T-helper 17 cell (primary cell): ENCODE data around the gene PCBD2. TPM values are rescaled to one million over a fixed set of nuclear protein-coding genes. Genes with fewer than 3 reads are reported as not detected.
"Not testable (repeated sequence)": the region's sequence is repeated elsewhere in the genome, so short reads cannot be mapped to it uniquely, and the experiment has no call there.

Experiments used
- ATAC-seq: fragments of 150-1000 bp; cut with Tn5 transposase; 2 replicates; pipeline ENCODE4 v1.10.0; 2021; ENCODE audit warnings: mild to moderate bottlenecking, moderate library complexity
- DNase-seq, 3 donors: peaks; one replicate each; pipeline versions ENCODE4 v3.0.0 to v3.0.0-alpha.2; 2020 to 2021
- H3K9me3 ChIP-seq: one replicate; pipeline ENCODE4 v1.7.0; 2013; ENCODE audit warnings: low read length, mild to moderate bottlenecking; ENCODE audit not compliant: control insufficient read depth, poor library complexity, severe bottlenecking
- H3K27ac Mint-ChIP-seq: one replicate; pipeline ENCODE4 v1.8.0; 2022; ENCODE audit warnings: mild to moderate bottlenecking, moderate library complexity, mixed read lengths
- H3K27me3 Mint-ChIP-seq: one replicate; pipeline ENCODE4 v1.8.0; 2022; ENCODE audit warnings: mixed read lengths
- H3K36me3 Mint-ChIP-seq: one replicate; pipeline ENCODE4 v1.8.0; 2022; ENCODE audit warnings: low read depth, mixed read lengths
- H3K4me1 Mint-ChIP-seq: one replicate; pipeline ENCODE4 v1.8.0; 2022; ENCODE audit warnings: mild to moderate bottlenecking, mixed read lengths
- H3K4me3 Mint-ChIP-seq: one replicate; pipeline ENCODE4 v1.8.0; 2022; ENCODE audit warnings: mild to moderate bottlenecking, moderate library complexity, mixed read lengths
- total RNA-seq, 4 donors: library from RNA in 2 of 4; stranded (reverse) in 2 of 4; gene quantifications; one replicate each; pipeline ENCODE4 v1.2.3 and lab custom pipeline; 2022 to 2026

PCBD2 gene
- total RNA-seq, 2 donors from 2014 or later = 9.0 to 10.9 TPM

DNA sequence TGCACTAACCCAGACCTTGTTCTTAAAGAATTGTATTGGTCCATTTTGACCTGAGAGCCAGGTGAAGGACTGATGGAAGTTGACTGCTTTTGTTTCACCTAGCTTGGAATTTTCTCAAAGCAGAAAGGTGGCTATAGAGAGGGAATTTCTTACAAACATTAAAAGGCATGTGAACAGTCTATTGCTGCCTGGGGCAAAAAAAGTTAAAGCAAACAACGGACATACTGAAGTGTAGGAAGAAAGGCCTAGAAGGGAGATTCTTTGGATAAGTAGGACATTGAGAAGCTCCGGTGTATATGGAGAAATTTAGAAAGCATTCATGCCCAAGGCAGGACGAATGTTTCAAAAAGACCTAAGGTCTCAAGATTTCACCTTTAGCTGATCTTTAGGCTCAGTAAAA, 74.5 kb downstream of the PCBD2 start:
- peaks cover 4% of the 10 kb centered on the region for H3K36me3 Mint-ChIP-seq
- peaks cover 4% of the 10 kb centered on the region for H3K9me3 ChIP-seq
- H3K4me1 Mint-ChIP-seq = no peaks in the 10 kb centered on the region
- ATAC-seq = no peak
- H3K4me3 Mint-ChIP-seq = no peak overlapping the region
- H3K27ac Mint-ChIP-seq = no peak overlapping the region
- DNase-seq = no peak
- H3K27me3 Mint-ChIP-seq = no peaks in the 10 kb centered on the region

DNA sequence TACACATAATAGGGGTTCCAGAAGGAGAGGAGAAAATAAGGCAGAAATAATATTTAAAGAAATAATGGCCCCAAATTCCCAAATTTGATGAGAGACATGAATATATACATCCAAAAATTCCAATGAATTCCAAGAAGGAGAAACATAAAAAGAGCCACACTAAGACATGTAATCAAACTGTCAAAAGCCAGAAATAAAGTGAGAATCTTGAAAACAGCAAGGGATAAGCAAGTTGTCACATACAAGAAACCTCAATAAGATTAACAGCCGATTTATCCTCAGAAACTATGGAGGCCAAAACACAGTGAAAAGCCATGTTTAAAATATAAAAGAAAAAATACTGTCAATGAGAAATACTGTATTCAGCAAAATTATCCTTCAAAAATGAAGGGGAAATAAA, 77.3 kb downstream of the PCBD2 start:
- Mint-ChIP-seq H3K27me3 (no peaks in the 10 kb centered on the region), H3K36me3 (peaks cover 4% of the 10 kb centered on the region), H3K27ac (no peak overlapping the region), H3K4me1 (no peaks in the 10 kb centered on the region), H3K4me3 (no peak overlapping the region)
- peaks cover 4% of the 10 kb centered on the region for H3K9me3 ChIP-seq
- DNase-seq (no peak), ATAC-seq (no peak)

DNA sequence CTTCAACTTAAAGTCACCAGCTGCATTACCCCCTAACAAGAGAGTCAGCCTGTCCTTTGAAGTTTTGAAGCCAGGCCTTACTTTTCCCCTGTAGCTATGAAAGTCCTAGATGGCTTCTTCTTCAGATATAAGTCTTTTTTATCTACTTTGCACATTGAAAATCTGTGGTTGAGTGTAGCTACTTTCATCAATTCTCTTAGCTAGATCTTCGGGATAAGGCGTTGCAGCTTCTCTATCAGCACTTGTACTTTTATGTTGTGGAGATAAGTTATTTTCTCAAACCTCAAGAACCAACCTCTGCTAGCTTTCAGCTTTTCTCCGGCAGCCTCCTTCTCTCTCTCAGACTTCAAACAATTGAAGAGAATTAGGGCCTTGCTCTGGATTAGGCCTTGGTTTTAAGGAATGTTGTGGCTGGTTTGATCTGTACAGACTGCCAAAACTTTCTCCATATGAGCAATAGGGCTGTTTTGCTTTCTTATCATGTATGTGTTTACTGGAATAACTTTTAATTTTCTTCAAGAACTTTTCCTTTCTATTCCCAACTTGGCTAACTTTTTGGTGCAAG, 84.4 kb downstream of the PCBD2 start:
- no peaks in the 10 kb centered on the region for H3K9me3 ChIP-seq
- Mint-ChIP-seq H3K36me3 (no peaks in the 10 kb centered on the region), H3K27ac (no peak overlapping the region), H3K4me3 (no peak overlapping the region), H3K4me1 (peaks cover 3% of the 10 kb centered on the region), H3K27me3 (no peaks in the 10 kb centered on the region)
- ATAC-seq (no peak), DNase-seq (no peak)

DNA sequence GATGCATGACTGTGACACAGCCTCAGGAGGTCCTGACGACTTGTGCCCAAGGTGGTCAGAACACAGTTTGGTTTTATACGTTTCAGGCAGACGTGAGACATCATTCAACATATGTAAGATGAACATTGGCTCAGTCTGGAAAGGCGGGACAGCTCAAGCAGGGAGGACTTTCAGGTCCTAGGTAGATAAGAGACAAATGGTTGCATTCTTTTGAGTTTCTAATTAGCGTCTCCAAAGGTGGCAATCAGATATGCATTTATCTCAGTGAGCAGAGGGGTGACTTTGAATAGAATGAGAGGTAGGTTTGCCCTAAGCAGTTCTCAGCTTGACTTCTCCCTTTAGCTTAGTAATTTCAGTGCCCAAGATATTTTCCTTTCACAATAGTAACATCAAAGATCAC, 85.3 kb downstream of the PCBD2 start:
- not testable (repeated sequence) for H3K27me3 Mint-ChIP-seq, ATAC-seq, H3K4me1 Mint-ChIP-seq

DNA sequence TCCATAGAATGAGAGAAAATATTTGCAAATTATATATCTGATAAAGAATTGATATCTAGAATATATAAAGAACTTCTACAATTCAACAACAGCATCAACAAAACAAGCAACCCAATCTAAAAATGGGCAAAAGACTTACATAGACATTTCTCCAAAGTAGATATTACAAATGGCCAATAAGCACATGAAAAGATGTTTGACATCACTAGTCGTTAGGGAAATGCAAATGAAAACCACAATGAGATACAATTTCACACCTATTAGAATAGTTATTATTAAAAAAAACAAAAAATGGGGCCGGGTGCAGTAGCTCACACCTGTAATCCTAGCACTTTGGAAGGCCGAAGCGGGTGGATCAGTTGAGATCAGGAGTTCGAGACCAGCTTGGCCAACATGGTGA, 87.2 kb downstream of the PCBD2 start:
- DNase-seq (no peak), ATAC-seq (no peak)
- H3K36me3 Mint-ChIP-seq = no peaks in the 10 kb centered on the region

More for the DNA sequence above, 85.3 kb downstream of the PCBD2 start:
- not testable (repeated sequence) for H3K36me3 Mint-ChIP-seq, H3K9me3 ChIP-seq, H3K4me3 Mint-ChIP-seq, H3K27ac Mint-ChIP-seq, DNase-seq

GRCh38 chr5:134993161-134993560, 88.2 kb downstream of the PCBD2 start:
- Mint-ChIP-seq H3K27me3 (no peaks in the 10 kb centered on the region), H3K4me3 (no peak overlapping the region), H3K4me1 (peaks cover 7% of the 10 kb centered on the region), H3K27ac (no peak overlapping the region), H3K36me3 (peaks cover 2% of the 10 kb centered on the region)
- no peak for DNase-seq
- ATAC-seq = no peak
- H3K9me3 ChIP-seq = no peaks in the 10 kb centered on the region

More for the DNA sequence above, 87.2 kb downstream of the PCBD2 start:
- H3K27me3 Mint-ChIP-seq = no peaks in the 10 kb centered on the region
- H3K9me3 ChIP-seq = no peaks in the 10 kb centered on the region
- H3K4me3 Mint-ChIP-seq = no peak overlapping the region
- peaks cover 5% of the 10 kb centered on the region for H3K4me1 Mint-ChIP-seq
- H3K27ac Mint-ChIP-seq = no peak overlapping the region

GRCh38 chr5:134994560-134995156, 89.7 kb downstream of the PCBD2 start:
- peaks cover 2% of the 10 kb centered on the region for H3K36me3 Mint-ChIP-seq
- H3K27ac Mint-ChIP-seq = peak overlapping the region; percentile 64
- no peak for ATAC-seq

DNA sequence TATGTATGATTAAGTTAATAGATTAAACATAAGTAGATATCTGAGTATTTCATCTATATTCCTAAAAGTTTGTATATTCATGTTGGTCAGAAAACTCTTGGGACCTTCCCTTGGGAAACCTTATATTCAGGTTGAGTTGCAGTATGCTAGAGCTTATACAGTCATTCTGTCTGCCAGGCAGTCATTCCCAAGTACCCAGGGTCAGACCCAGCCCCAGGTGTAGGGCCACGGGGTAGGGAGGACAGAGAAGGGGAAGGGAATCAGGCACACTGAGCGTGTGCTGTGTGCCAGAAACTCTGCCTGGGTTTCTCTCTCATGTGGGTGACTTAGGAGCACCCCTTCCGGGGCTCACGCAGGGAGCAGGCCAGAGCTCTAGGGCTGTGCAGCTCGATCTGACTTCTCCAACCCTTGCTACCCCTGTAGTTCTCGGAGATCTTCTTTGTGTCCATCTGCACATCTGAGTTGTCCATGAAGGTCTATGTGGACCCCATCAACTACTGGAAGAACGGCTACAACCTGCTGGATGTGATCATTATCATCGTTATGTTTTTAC, 91.0 kb downstream of the PCBD2 start:
- Mint-ChIP-seq H3K27ac (no peak overlapping the region), H3K4me3 (no peak overlapping the region), H3K4me1 (peaks cover 7% of the 10 kb centered on the region), H3K36me3 (peaks cover 2% of the 10 kb centered on the region), H3K27me3 (no peaks in the 10 kb centered on the region)
- no peaks in the 10 kb centered on the region for H3K9me3 ChIP-seq
- DNase-seq (no peak), ATAC-seq (no peak)

More at GRCh38 chr5:134994560-134995156, 89.7 kb downstream of the PCBD2 start:
- no peaks in the 10 kb centered on the region for H3K9me3 ChIP-seq
- Mint-ChIP-seq H3K4me1 (peaks cover 7% of the 10 kb centered on the region), H3K4me3 (no peak overlapping the region), H3K27me3 (no peaks in the 10 kb centered on the region)
- DNase-seq = no peak

DNA sequence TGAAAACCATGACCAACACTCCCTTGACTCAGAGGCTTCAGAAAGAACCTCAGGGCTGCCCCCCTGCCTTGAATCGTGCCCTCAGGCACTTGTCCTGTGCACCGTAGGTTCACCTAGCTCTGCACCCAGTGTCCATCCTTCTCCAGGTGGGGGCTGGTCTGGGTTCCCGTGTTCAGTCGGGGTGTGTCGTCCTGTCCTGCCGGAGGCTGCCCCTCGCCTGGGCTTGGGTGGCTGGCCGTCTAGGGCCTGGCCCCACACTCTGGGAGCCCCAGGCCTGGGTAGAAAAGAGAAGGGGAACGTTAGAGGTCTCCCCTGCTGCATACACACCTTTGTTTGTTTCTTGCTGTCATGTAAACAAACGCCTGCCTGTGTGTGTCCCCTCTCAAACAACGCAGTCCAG, 92.1 kb downstream of the PCBD2 start:
- no peak overlapping the region for H3K27ac Mint-ChIP-seq
- DNase-seq (no peak), ATAC-seq (no peak)
- no peak overlapping the region for H3K4me3 Mint-ChIP-seq
- H3K9me3 ChIP-seq = no peaks in the 10 kb centered on the region
- peaks cover 2% of the 10 kb centered on the region for H3K36me3 Mint-ChIP-seq
- H3K27me3 Mint-ChIP-seq = no peaks in the 10 kb centered on the region
- H3K4me1 Mint-ChIP-seq = peaks cover 7% of the 10 kb centered on the region

DNA sequence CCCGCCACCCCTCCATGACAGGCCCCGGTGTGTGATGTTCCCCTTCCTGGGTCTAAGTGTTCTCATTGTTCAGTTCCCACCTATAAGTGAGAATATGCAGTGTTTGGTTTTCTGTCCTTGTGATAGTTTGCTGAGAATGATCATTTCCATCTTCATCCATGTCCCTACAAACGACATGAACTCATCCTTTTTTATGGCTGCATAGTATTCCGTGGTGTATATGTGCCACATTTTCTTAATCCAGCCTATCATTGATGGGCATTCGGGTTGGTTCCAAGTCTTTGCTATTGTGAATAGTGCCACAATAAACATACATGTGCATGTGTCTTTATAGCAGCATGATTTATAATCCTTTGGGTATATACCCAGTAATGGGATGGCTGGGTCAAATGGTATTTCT, 93.1 kb downstream of the PCBD2 start:
- H3K9me3 ChIP-seq, H3K27me3 Mint-ChIP-seq, ATAC-seq, H3K4me3 Mint-ChIP-seq, DNase-seq, H3K36me3 Mint-ChIP-seq, H3K4me1 Mint-ChIP-seq: not testable (repeated sequence)
- peak overlapping the region; percentile 12 for H3K27ac Mint-ChIP-seq

GRCh38 chr5:135004376-135004775, 99.4 kb downstream of the PCBD2 start:
- ATAC-seq = no peak

GRCh38 chr5:135005076-135005475, 100.1 kb downstream of the PCBD2 start:
- Mint-ChIP-seq H3K4me1 (no peaks in the 10 kb centered on the region), H3K4me3 (no peak overlapping the region), H3K27ac (no peak overlapping the region), H3K36me3 (peaks cover 12% of the 10 kb centered on the region), H3K27me3 (no peaks in the 10 kb centered on the region)
- H3K9me3 ChIP-seq = no peaks in the 10 kb centered on the region
- ATAC-seq (no peak), DNase-seq (no peak)

More at GRCh38 chr5:135004376-135004775, 99.4 kb downstream of the PCBD2 start:
- Mint-ChIP-seq H3K4me3 (no peak overlapping the region), H3K27me3 (no peaks in the 10 kb centered on the region), H3K36me3 (peaks cover 12% of the 10 kb centered on the region), H3K4me1 (no peaks in the 10 kb centered on the region), H3K27ac (no peak overlapping the region)
- no peak for DNase-seq
- no peaks in the 10 kb centered on the region for H3K9me3 ChIP-seq

DNA sequence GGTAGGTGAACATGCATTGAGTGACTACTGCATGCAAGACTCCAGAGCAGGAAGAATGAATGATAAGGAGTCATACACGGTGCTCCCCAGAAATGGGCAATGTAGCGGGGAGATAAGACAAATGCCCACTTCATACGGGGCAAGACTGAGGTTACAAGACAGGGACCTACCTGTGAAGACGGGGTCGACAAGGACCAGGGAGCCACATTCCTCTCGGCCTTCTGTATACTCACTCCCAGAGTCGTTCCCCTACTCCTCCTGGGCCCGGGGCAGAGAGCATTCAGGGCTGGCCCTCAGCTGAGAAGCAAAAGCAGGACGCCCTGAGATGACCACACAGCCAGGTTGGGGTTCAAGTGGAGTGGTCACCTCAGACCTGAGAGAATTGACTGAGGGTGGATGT, 102.4 kb downstream of the PCBD2 start:
- DNase-seq = no peak
- H3K4me1 Mint-ChIP-seq = no peaks in the 10 kb centered on the region

More for the DNA sequence above, 102.4 kb downstream of the PCBD2 start:
- H3K9me3 ChIP-seq = no peaks in the 10 kb centered on the region
- Mint-ChIP-seq H3K27me3 (no peaks in the 10 kb centered on the region), H3K36me3 (peaks cover 12% of the 10 kb centered on the region), H3K4me3 (no peak overlapping the region), H3K27ac (no peak overlapping the region)
- ATAC-seq = no peak
